Measurements from ENCODE around the gene ACSS3. TPM values are rescaled to one million over a fixed set of nuclear protein-coding genes. Genes with fewer than 3 reads are reported as not detected.

ACSS3 gene
- total and polyA plus RNA-seq, 2 donors (not counting 1 experiment from before 2014, with no cell fraction given), result not detected

- H3K9me3 Mint-ChIP-seq (ENCODE audit: insufficient read depth), result peaks cover 6% of the 10 kb centered on the region
- no peak overlapping the region for H3K9ac ChIP-seq (ENCODE audit: low read length)
- no peak overlapping the region for H3K4me3 Mint-ChIP-seq
- ChIA-PET POLR2A (no interaction called here), CTCF (no interaction called here)
- no peaks in the 10 kb centered on the region for H3K36me3 ChIP-seq (replicated peaks in 1 of 2; ENCODE audit: control extremely low read depth in 1 of 2, control insufficient read depth in 1 of 2, extremely low read depth in 1 of 2, insufficient read depth in 2 of 2, low read length in 1 of 2)
- no peaks in the 10 kb centered on the region for H3K27me3 Mint-ChIP-seq
- no peak for DNase-seq
- no peak overlapping the region for H2AFZ ChIP-seq (ENCODE audit: insufficient read depth, low read depth, low read length, poor library complexity, severe bottlenecking)
- 100% methylated on average over 5 of the region's 7 CpGs for WGBS (ENCODE audit: insufficient coverage)
- intact Hi-C loops (cut with micrococcal nuclease), result no loop called here
- H3K27me3 ChIP-seq (replicated peaks in 1 of 4; ENCODE audit: control extremely low read depth in 1 of 4, control insufficient read depth in 3 of 4, insufficient read depth in 4 of 4, low read length in 3 of 4), result no peaks in the 10 kb centered on the region
- TF ChIP-seq CTCF (IDR thresholded peaks at IDR 0.05) (no peak), EZH2 (IDR thresholded peaks at IDR 0.05; ENCODE audit: borderline replicate concordance, insufficient read depth, low read depth, low read length, poor library complexity, severe bottlenecking) (no peak)
- H3K79me2 ChIP-seq (ENCODE audit: control insufficient read depth, insufficient read depth, low read length), result no peaks in the 10 kb centered on the region
- no peak overlapping the region for H3K4me2 ChIP-seq (replicated peaks; ENCODE audit: low read depth, low read length, poor library complexity, severe bottlenecking)
- no peaks in the 10 kb centered on the region for H3K9me3 ChIP-seq (ENCODE audit: control extremely low read depth in 1 of 3, control insufficient read depth in 2 of 3, insufficient read depth in 1 of 3, low read length in 2 of 3)
- no peak overlapping the region for H3K27ac Mint-ChIP-seq
- H3K4me1 Mint-ChIP-seq, result no peaks in the 10 kb centered on the region
- no peak overlapping the region for H3K27ac ChIP-seq (ENCODE audit: low read length in 2 of 2)
- ATAC-seq (ENCODE audit: low read depth), result no peak
- no peaks in the 10 kb centered on the region for H3K4me1 ChIP-seq (ENCODE audit: control insufficient read depth in 2 of 2, insufficient read depth in 2 of 2, low read length in 2 of 2)
- no peaks in the 10 kb centered on the region for H4K20me1 ChIP-seq (ENCODE audit: control insufficient read depth, insufficient read depth, low read length, poor library complexity, severe bottlenecking)
- H3K4me3 ChIP-seq (ENCODE audit: control extremely low read depth in 1 of 5, extremely low read depth in 1 of 5, insufficient read depth in 1 of 5, low read depth in 2 of 5, low read length in 4 of 5), result no peak overlapping the region
These were observed 6.1 kb downstream of the ACSS3 start for GRCh38 chr12:81083906-81084513.

DNA sequence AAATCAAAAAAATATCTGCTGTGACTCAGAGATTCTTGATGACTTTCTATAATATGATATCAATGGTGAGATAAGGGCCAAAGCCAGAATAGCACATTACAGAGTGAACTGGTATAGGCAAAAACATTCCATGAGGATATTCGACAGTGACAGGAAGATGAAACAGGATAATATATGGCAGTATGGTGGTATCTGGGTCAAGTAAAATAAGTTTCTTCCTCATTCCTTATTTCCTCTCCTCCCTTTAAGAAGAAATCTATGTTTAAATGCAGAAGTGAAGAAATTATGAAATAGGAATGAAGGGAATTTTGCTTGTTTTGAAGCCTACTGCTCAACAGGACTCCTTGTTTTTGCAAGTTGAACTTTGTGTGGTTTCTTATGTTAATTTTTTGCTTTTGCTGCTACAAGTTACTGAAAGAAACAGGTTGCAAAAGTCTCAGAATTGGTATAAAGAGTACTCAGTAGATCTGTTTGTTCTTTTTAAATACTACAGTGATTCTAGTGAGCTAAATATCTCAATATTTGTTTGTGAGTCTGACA, 7.0 kb downstream of the ACSS3 start:
- H3K4me1 ChIP-seq (ENCODE audit: control insufficient read depth in 2 of 2, insufficient read depth in 2 of 2, low read length in 2 of 2), result no peaks in the 10 kb centered on the region
- Mint-ChIP-seq H3K27me3 (no peaks in the 10 kb centered on the region), H3K27ac (no peak overlapping the region), H3K4me3 (no peak overlapping the region), H3K4me1 (no peaks in the 10 kb centered on the region), H3K9me3 (ENCODE audit: insufficient read depth) (peaks cover 6% of the 10 kb centered on the region)
- ChIA-PET POLR2A (no interaction called here), CTCF (no interaction called here)
- no peak overlapping the region for H3K4me3 ChIP-seq (ENCODE audit: control extremely low read depth in 1 of 5, extremely low read depth in 1 of 5, insufficient read depth in 1 of 5, low read depth in 2 of 5, low read length in 4 of 5)
- H3K36me3 ChIP-seq (replicated peaks in 1 of 2; ENCODE audit: control extremely low read depth in 1 of 2, control insufficient read depth in 1 of 2, extremely low read depth in 1 of 2, insufficient read depth in 2 of 2, low read length in 1 of 2), result no peaks in the 10 kb centered on the region
- no peak overlapping the region for H2AFZ ChIP-seq (ENCODE audit: insufficient read depth, low read depth, low read length, poor library complexity, severe bottlenecking)
- no peak overlapping the region for H3K9ac ChIP-seq (ENCODE audit: low read length)
- no peaks in the 10 kb centered on the region for H3K9me3 ChIP-seq (ENCODE audit: control extremely low read depth in 1 of 3, control insufficient read depth in 2 of 3, insufficient read depth in 1 of 3, low read length in 2 of 3)
- no peak overlapping the region for H3K4me2 ChIP-seq (replicated peaks; ENCODE audit: low read depth, low read length, poor library complexity, severe bottlenecking)
- no peaks in the 10 kb centered on the region for H4K20me1 ChIP-seq (ENCODE audit: control insufficient read depth, insufficient read depth, low read length, poor library complexity, severe bottlenecking)
- no peak for ATAC-seq (ENCODE audit: low read depth)
- WGBS (ENCODE audit: insufficient coverage), result no CpG with 5 or more reads among the region's 1 CpG
- intact Hi-C loops (cut with micrococcal nuclease), result no loop called here
- H3K79me2 ChIP-seq (ENCODE audit: control insufficient read depth, insufficient read depth, low read length), result no peaks in the 10 kb centered on the region
- H3K27me3 ChIP-seq (replicated peaks in 1 of 4; ENCODE audit: control extremely low read depth in 1 of 4, control insufficient read depth in 3 of 4, insufficient read depth in 4 of 4, low read length in 3 of 4), result no peaks in the 10 kb centered on the region
- DNase-seq, result no peak
- TF ChIP-seq CTCF (IDR thresholded peaks at IDR 0.05) (no peak), EZH2 (IDR thresholded peaks at IDR 0.05; ENCODE audit: borderline replicate concordance, insufficient read depth, low read depth, low read length, poor library complexity, severe bottlenecking) (no peak)
- no peak overlapping the region for H3K27ac ChIP-seq (ENCODE audit: low read length in 2 of 2)
